Endothelial cell of umbilical vein (primary cell): ENCODE data around the gene LCMT1. TPM values are rescaled to one million over a fixed set of nuclear protein-coding genes. Genes with fewer than 3 reads are reported as not detected.

Source experiments
- BruUV-seq: library from RNA; stranded (reverse); fragments of 400-500 nt; replicated peaks from 2 replicates; lab custom pipeline; 2021; lab: Mats Ljungman, UMichigan
- CTCF ChIA-PET: fragments of 300-600, 350-600 bp; sonication (Branson Sonifier 250); formaldehyde crosslinking; loops from one replicate; lab custom pipeline; 2021; ENCODE audit warnings: antibody characterized with exemption, inconsistent platforms; lab: Charles Lee
- POLR2A ChIA-PET: fragments of 300-600, 350-600 bp; sonication (Branson Sonifier 250); formaldehyde crosslinking; loops from one replicate; lab custom pipeline; 2021; ENCODE audit warnings: antibody characterized with exemption, inconsistent platforms; lab: Charles Lee
- DNase-seq: peaks from one replicate; pipeline ENCODE4 v3.0.0-alpha.2; 2011; ENCODE audit warnings: low read depth, low spot score
- FAIRE-seq: peaks from 2 replicates; lab custom pipeline; 2011; peaks lifted over from hg19 to GRCh38; lab: Jason Lieb, UNC
- H2AFZ ChIP-seq: 2 replicates; pipeline ENCODE4 v1.6.0; 2012; ENCODE audit warnings: low read depth, low read length, control low read depth, inconsistent platforms
- H3K27ac ChIP-seq: 2 replicates; pipeline ENCODE4 v1.5.1; 2011; ENCODE audit warnings: low read depth, mild to moderate bottlenecking, control low read depth, low read length, moderate library complexity; ENCODE audit not compliant: insufficient read depth
- H3K27me3 ChIP-seq, 2 experiments: 2 replicates each; pipeline versions ENCODE4 v1.6.0 to v1.6.1; 2011; ENCODE audit warnings: low read length in 2 of 2, mixed read lengths in 1 of 2; ENCODE audit not compliant: control insufficient read depth in 2 of 2, insufficient read depth in 2 of 2
- H3K36me3 ChIP-seq, 2 experiments: 2 replicates in 1 of 2; 3 replicates in 1 of 2; pipeline ENCODE4 v1.5.1; 2011; ENCODE audit warnings: low read length in 2 of 2, mild to moderate bottlenecking in 1 of 2, moderate library complexity in 1 of 2; ENCODE audit not compliant: control insufficient read depth in 2 of 2, insufficient read depth in 2 of 2; ENCODE audit errors: extremely low read depth in 1 of 2
- H3K4me1 ChIP-seq: 3 replicates; pipeline ENCODE4 v1.5.1; 2011; ENCODE audit warnings: mild to moderate bottlenecking, low read length; ENCODE audit not compliant: control insufficient read depth, insufficient read depth; ENCODE audit errors: extremely low read depth
- H3K4me2 ChIP-seq: 2 replicates; pipeline ENCODE4 v1.6.1; 2011; ENCODE audit warnings: low read length, control low read depth, mixed read lengths; ENCODE audit not compliant: insufficient read depth
- H3K4me3 ChIP-seq, 3 experiments: fragments of 200-600 bp in 1 of 3; sonication (generic), shearing (Covaris generic) in 1 of 3; replicated peaks in 1 of 3; 2 replicates each; pipeline ENCODE4 v1.5.1; 2011 to 2016; ENCODE audit warnings: control low read depth in 3 of 3, low read length in 3 of 3, mild to moderate bottlenecking in 2 of 3, inconsistent platforms in 1 of 3, low read depth in 1 of 3, moderate library complexity in 1 of 3; ENCODE audit not compliant: insufficient read depth in 1 of 3
- H3K79me2 ChIP-seq: 2 replicates; pipeline ENCODE4 v1.6.0; 2012; ENCODE audit warnings: low read length, inconsistent platforms; ENCODE audit not compliant: control insufficient read depth, insufficient read depth
- H3K9ac ChIP-seq: replicated peaks from 2 replicates; pipeline ENCODE3; 2011; ENCODE audit warnings: low read length, control low read depth; ENCODE audit not compliant: insufficient read depth; ENCODE audit errors: extremely low read depth
- H3K9me1 ChIP-seq: replicated peaks from 3 replicates; pipeline ENCODE4 v1.6.0; 2011; ENCODE audit warnings: mild to moderate bottlenecking, low read length; ENCODE audit not compliant: control insufficient read depth, insufficient read depth; ENCODE audit errors: extremely low read depth
- H3K9me3 ChIP-seq: replicated peaks from 2 replicates; pipeline ENCODE4 v1.5.1; 2012; ENCODE audit warnings: low read length, inconsistent platforms; ENCODE audit not compliant: control insufficient read depth, insufficient read depth
- H4K20me1 ChIP-seq: replicated peaks from 2 replicates; pipeline ENCODE3; 2011; ENCODE audit warnings: mild to moderate bottlenecking, low read length; ENCODE audit not compliant: control insufficient read depth, insufficient read depth; ENCODE audit errors: extremely low read depth
- CTCF ChIP-seq, 2 donors: IDR thresholded peaks; 1 replicate in 1 of 2; 2 replicates in 1 of 2; pipeline ENCODE4 v1.5.1; 2011; ENCODE audit warnings: low read length in 2 of 2, mild to moderate bottlenecking in 2 of 2, moderate library complexity in 2 of 2, control low read depth in 1 of 2, inconsistent platforms in 1 of 2, low read depth in 1 of 2; ENCODE audit not compliant: insufficient read depth in 1 of 2; ENCODE audit errors: extremely low read depth in 1 of 2
- EZH2 ChIP-seq: IDR thresholded peaks from 2 replicates; pipeline ENCODE4 v1.6.1; 2012; ENCODE audit warnings: borderline replicate concordance, low read depth, mild to moderate bottlenecking, moderate library complexity, low read length, inconsistent platforms; ENCODE audit not compliant: severe bottlenecking
- FOS ChIP-seq: IDR thresholded peaks from 2 replicates; pipeline ENCODE4 v1.6.1; 2011; ENCODE audit warnings: mild to moderate bottlenecking, low read length, moderate library complexity, borderline replicate concordance; ENCODE audit not compliant: insufficient read depth
- GATA2 ChIP-seq: IDR thresholded peaks from 2 replicates; pipeline ENCODE4 v1.7.0; 2011; ENCODE audit warnings: low read depth, mild to moderate bottlenecking, moderate library complexity, mixed read lengths, low read length; ENCODE audit not compliant: insufficient read length, insufficient read depth
- JUN ChIP-seq: IDR thresholded peaks from 2 replicates; pipeline ENCODE4 v1.6.1; 2011; ENCODE audit warnings: borderline replicate concordance, low read depth; ENCODE audit not compliant: insufficient read length, insufficient read depth
- MAX ChIP-seq: IDR thresholded peaks from 2 replicates; pipeline ENCODE4 v1.6.1; 2011; ENCODE audit not compliant: insufficient read depth, insufficient read length
- MYC ChIP-seq: IDR thresholded peaks from one replicate; pipeline ENCODE4 v1.6.1; 2011; ENCODE audit warnings: mild to moderate bottlenecking, low read depth, low read length
- POLR2A ChIP-seq: IDR thresholded peaks from 2 replicates; pipeline ENCODE4 v1.6.1; 2012; ENCODE audit warnings: low read depth, mild to moderate bottlenecking, control low read depth, low read length
- POLR2AphosphoS5 ChIP-seq: IDR thresholded peaks from 2 replicates; pipeline ENCODE4 v1.6.1; 2012; ENCODE audit warnings: low read depth, mild to moderate bottlenecking, control low read depth, low read length, moderate library complexity; ENCODE audit not compliant: insufficient read depth
- dilution Hi-C: fragments of 300-500 bp; cut with MboI; formaldehyde crosslinking; loops from one replicate; pipeline ENCODE4 v1.15.0; 2019; ENCODE audit warnings: low sequenced_read_pairs; ENCODE audit not compliant: extremely low pct_ligation_motif_present
- intact Hi-C: fragments of 100-400 bp; cut with micrococcal nuclease; formaldehyde crosslinking; loops from one replicate; pipeline ENCODE4 v1.10.0; 2022
- polyA plus RNA-seq, 4 experiments: library from polyadenylated mRNA; depleted of rRNA in 3 of 4; stranded (reverse) in 3 of 4; unstranded in 1 of 4; fragments of >200 nt; gene quantifications; 2 replicates each; pipeline versions ENCODE4 v1.2.1 to v1.2.3, GENCODE V29; 2011 to 2012; ENCODE audit warnings: missing spikeins in 1 of 4
- total RNA-seq: library from RNA; stranded (reverse); gene quantifications from 2 replicates; pipeline ENCODE4 v1.2.3, GENCODE V29; 2021

The LCMT1 gene
- total and polyA plus RNA-seq, 2 donors (not counting 3 experiments of a cell fraction or from before 2014, with no cell fraction given) = 23.5 to 36.2 TPM

- intact Hi-C loops = loop anchor here (10.0 kb wide), 1 partner anchor 51 kb away; the partner anchor contains the start of gene AQP8
- dilution Hi-C loops = no loop called here
- H3K4me2 ChIP-seq = no peak overlapping the region
- no peaks in the 10 kb centered on the region for H3K9me1 ChIP-seq
- ChIA-PET POLR2A (no interaction called here), CTCF (interaction anchor here (1.0 to 1.8 kb wide), 3 partner anchors 12 to 62 kb away, joined by 4 to 10 read pairs (median 5); no protein-coding TSS in a partner anchor)
- H3K9me3 ChIP-seq = no peaks in the 10 kb centered on the region
- no peaks in the 10 kb centered on the region for H4K20me1 ChIP-seq
- TF ChIP-seq EZH2 (no peak), MAX (no peak), JUN (no peak), GATA2 (no peak), MYC (no peak), POLR2A (no peak), FOS (no peak), CTCF (IDR thresholded peaks at IDR 0.05; ENCODE audit: extremely low read depth in 1 of 2, insufficient read depth in 1 of 2, low read depth in 1 of 2, low read length in 2 of 2) (no peak), POLR2AphosphoS5 (no peak)
- H3K4me1 ChIP-seq = no peaks in the 10 kb centered on the region
- BruUV-seq = no TSS peak
- H3K36me3 ChIP-seq = peaks cover 2 to 8% of the 10 kb centered on the region in 2 experiments
- no peak overlapping the region for H3K9ac ChIP-seq
- H3K4me3 ChIP-seq = no peak overlapping the region
- no peaks in the 10 kb centered on the region for H3K79me2 ChIP-seq
- no peaks in the 10 kb centered on the region for H3K27me3 ChIP-seq
- DNase-seq (no peak), FAIRE-seq (no peak)
- no peak overlapping the region for H3K27ac ChIP-seq
- no peak overlapping the region for H2AFZ ChIP-seq
Observed at GRCh38 chr16:25163683-25164082, 52.1 kb downstream of the LCMT1 start.
